Erythroblast (primary cell): ENCODE results near the gene GATAD2B.

Experiments used
- DNase-seq, 2 experiments: peaks; one replicate each; lab custom pipeline; 2025; lab: John Stamatoyannopoulos, UW
- GATA1 ChIP-seq: IDR thresholded peaks from 2 replicates; pipeline ENCODE4 v1.6.1; 2011; ENCODE audit warnings: low read depth, mild to moderate bottlenecking, control low read depth, low read length, moderate library complexity
- POLR2A ChIP-seq: IDR thresholded peaks from 2 replicates; pipeline ENCODE4 v1.6.1; 2011; ENCODE audit warnings: mild to moderate bottlenecking, low read length

Gene GATAD2B

GRCh38 chr1:153922972-153923925 lies at the start of gene GATAD2B:
Gene GATAD2B (minus strand): TSS chr1:153922972. CDS start chr1:153828347, 94,625 bp downstream.
- TF ChIP-seq POLR2A (peak; percentile 71), GATA1 (no peak)
- peak; percentile 100 for DNase-seq

- TF ChIP-seq POLR2A: no peak
- TF ChIP-seq GATA1: no peak
- DNase-seq: no peak
Measured at GRCh38 chr1:153970346-153970745, 47.6 kb upstream of the GATAD2B start.

GRCh38 chr1:153968972-153969371 lies 46.2 kb upstream of the GATAD2B start:
- TF ChIP-seq GATA1 (no peak), POLR2A (no peak)
- DNase-seq: no peak

GRCh38 chr1:153968408-153968807 lies 45.6 kb upstream of the GATAD2B start:
- TF ChIP-seq POLR2A (no peak), GATA1 (no peak)

GRCh38 chr1:153968000-153968363 lies 45.2 kb upstream of the GATAD2B start:
- no peak for TF ChIP-seq POLR2A
- no peak for TF ChIP-seq GATA1
- no peak for DNase-seq

More at GRCh38 chr1:153968408-153968807, 45.6 kb upstream of the GATAD2B start:
- peak in 1 of 2 experiments; percentile 34 for DNase-seq

GRCh38 chr1:153967107-153967999 lies 44.6 kb upstream of the GATAD2B start, which contains the start of gene CREB3L4:
Gene CREB3L4 (plus strand): TSS chr1:153967902. CDS start chr1:153968526, 624 bp downstream.
- peak; percentile 96 to 98 for DNase-seq
- TF ChIP-seq GATA1 (no peak), POLR2A (peak; percentile 90)

GRCh38 chr1:153963850-153964331 lies 41.1 kb upstream of the GATAD2B start:
- TF ChIP-seq GATA1: no peak
- no peak for TF ChIP-seq POLR2A
- DNase-seq: no peak

- peak; percentile 95 to 97 for DNase-seq
- TF ChIP-seq POLR2A (peak; percentile 66), GATA1 (no peak)
Measured at GRCh38 chr1:153963030-153963849, 40.5 kb upstream of the GATAD2B start, which contains the start of gene SLC39A1. Gene SLC39A1 (minus strand): TSS chr1:153963537. CDS start chr1:153962715, 822 bp downstream.

GRCh38 chr1:153962088-153963029 lies 39.6 kb upstream of the GATAD2B start:
- DNase-seq: peak in 1 of 2 experiments; percentile 45

GRCh38 chr1:153961421-153961820 lies 38.6 kb upstream of the GATAD2B start:
- DNase-seq: no peak
- TF ChIP-seq GATA1 (no peak), POLR2A (no peak)

More at GRCh38 chr1:153962088-153963029, 39.6 kb upstream of the GATAD2B start:
- no peak for TF ChIP-seq GATA1
- no peak for TF ChIP-seq POLR2A

GRCh38 chr1:153960206-153960605 lies 37.4 kb upstream of the GATAD2B start:
- TF ChIP-seq GATA1: no peak
- TF ChIP-seq POLR2A: no peak
- DNase-seq: no peak
